Skeletal muscle cell (primary cell): Measurements from ENCODE around the gene TRAPPC2L.
A peak's percentile ranks its signal among the peaks of the same experiment; 100 is the strongest.

Source experiments
- DNase-seq: peaks from one replicate; pipeline ENCODE4 v3.0.0-alpha.2; 2010; ENCODE audit warnings: low read depth
- H3K4me3 ChIP-seq: 2 replicates; pipeline ENCODE4 v1.5.1; 2011; ENCODE audit warnings: low read depth, mild to moderate bottlenecking, control low read depth, low read length, moderate library complexity

Gene TRAPPC2L

GRCh38 chr16:88855176-88855575, 1.8 kb upstream of the TRAPPC2L start:
- H3K4me3 ChIP-seq, result no peak overlapping the region
- DNase-seq, result no peak

- peak overlapping the region; percentile 96 for H3K4me3 ChIP-seq
- DNase-seq, result no peak
These were observed 1.2 kb upstream of the TRAPPC2L start for GRCh38 chr16:88855736-88856121.

GRCh38 chr16:88856122-88856827, 652 bp upstream of the TRAPPC2L start:
- DNase-seq, result no peak
- peak overlapping the region; percentile 96 for H3K4me3 ChIP-seq

- DNase-seq, result peak; percentile 33
These were observed 907 bp downstream of the TRAPPC2L start for GRCh38 chr16:88857728-88858339.

GRCh38 chr16:88859381-88860091, 2.6 kb downstream of the TRAPPC2L start:
- no peak overlapping the region for H3K4me3 ChIP-seq
- DNase-seq, result no peak

More at GRCh38 chr16:88857728-88858339, 907 bp downstream of the TRAPPC2L start:
- peak overlapping the region; percentile 96 for H3K4me3 ChIP-seq

- no peak overlapping the region for H3K4me3 ChIP-seq
- no peak for DNase-seq
These were observed 4.4 kb downstream of the TRAPPC2L start for GRCh38 chr16:88861359-88861758.

- DNase-seq, result no peak
- H3K4me3 ChIP-seq, result no peak overlapping the region
These were observed 6.0 kb downstream of the TRAPPC2L start for GRCh38 chr16:88862968-88863367.

- no peak overlapping the region for H3K4me3 ChIP-seq
- DNase-seq, result no peak
These were observed 6.5 kb downstream of the TRAPPC2L start for GRCh38 chr16:88863426-88863825.

GRCh38 chr16:88864099-88864498, 7.2 kb downstream of the TRAPPC2L start:
- no peak overlapping the region for H3K4me3 ChIP-seq
- no peak for DNase-seq

GRCh38 chr16:88864521-88864920, 7.6 kb downstream of the TRAPPC2L start:
- no peak for DNase-seq
- no peak overlapping the region for H3K4me3 ChIP-seq

- no peak overlapping the region for H3K4me3 ChIP-seq
These were observed 8.4 kb downstream of the TRAPPC2L start for GRCh38 chr16:88865310-88865709.

GRCh38 chr16:88865742-88866141, 8.8 kb downstream of the TRAPPC2L start:
- DNase-seq, result no peak
- no peak overlapping the region for H3K4me3 ChIP-seq

More at GRCh38 chr16:88865310-88865709, 8.4 kb downstream of the TRAPPC2L start:
- DNase-seq, result no peak

GRCh38 chr16:88866151-88866920, 9.4 kb downstream of the TRAPPC2L start, which contains the start of gene PABPN1L:
Gene PABPN1L, minus strand, starts transcription at chr16:88866660. Its CDS starts 54 bp downstream, at chr16:88866606.
- no peak within 1 kb of the TSS for H3K4me3 ChIP-seq
- no peak for DNase-seq

- no peak for DNase-seq
These were observed 10.8 kb downstream of the TRAPPC2L start for GRCh38 chr16:88867581-88868246.

GRCh38 chr16:88868974-88869672, 12.2 kb downstream of the TRAPPC2L start:
- no peak for DNase-seq
- H3K4me3 ChIP-seq, result no peak overlapping the region

More at GRCh38 chr16:88867581-88868246, 10.8 kb downstream of the TRAPPC2L start:
- no peak overlapping the region for H3K4me3 ChIP-seq

GRCh38 chr16:88869673-88869980, 12.7 kb downstream of the TRAPPC2L start:
- H3K4me3 ChIP-seq, result no peak overlapping the region
- no peak for DNase-seq

GRCh38 chr16:88870608-88871348, 13.9 kb downstream of the TRAPPC2L start:
- no peak overlapping the region for H3K4me3 ChIP-seq
- DNase-seq, result no peak

- no peak for DNase-seq
These were observed 14.4 kb downstream of the TRAPPC2L start for GRCh38 chr16:88871349-88871702.

More at GRCh38 chr16:88871349-88871702, 14.4 kb downstream of the TRAPPC2L start:
- no peak overlapping the region for H3K4me3 ChIP-seq
